GM12875 (cell line): Measurements from ENCODE around the gene SLCO1B3.

Experiments used
- H3K4me3 ChIP-seq: one replicate; pipeline ENCODE4 v1.5.1; 2011; ENCODE audit warnings: low read depth, low read length, control low read depth
- TF ChIP-seq, protein P1 (sequence below): IDR thresholded peaks from 2 replicates; pipeline ENCODE4 v1.5.1; 2011; ENCODE audit warnings: low read depth, mild to moderate bottlenecking, control low read depth, inconsistent platforms, low read length, moderate library complexity, borderline replicate concordance; ENCODE audit not compliant: insufficient read depth

SLCO1B3 gene

DNA sequence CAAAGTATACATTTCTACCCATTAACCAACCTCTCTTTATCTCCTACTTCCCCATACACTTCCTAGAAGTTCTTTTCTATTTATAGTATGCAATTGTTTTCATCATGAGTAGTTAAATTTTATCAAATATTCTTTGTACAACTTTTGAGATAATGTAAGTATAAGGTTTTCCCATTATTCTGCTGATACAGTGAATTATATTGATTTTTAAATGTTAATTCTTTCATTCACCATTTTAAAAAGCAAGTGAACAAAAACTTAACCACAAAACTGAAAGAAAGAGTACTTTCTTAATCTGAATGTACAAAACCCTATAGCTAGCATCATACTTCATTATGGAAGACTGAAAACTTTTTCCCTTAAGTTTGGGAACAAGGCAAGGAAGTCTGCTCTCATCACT is 9.5 kb upstream of the SLCO1B3 start:
- H3K4me3 ChIP-seq: no peak overlapping the region
- TF ChIP-seq, protein P1, sequence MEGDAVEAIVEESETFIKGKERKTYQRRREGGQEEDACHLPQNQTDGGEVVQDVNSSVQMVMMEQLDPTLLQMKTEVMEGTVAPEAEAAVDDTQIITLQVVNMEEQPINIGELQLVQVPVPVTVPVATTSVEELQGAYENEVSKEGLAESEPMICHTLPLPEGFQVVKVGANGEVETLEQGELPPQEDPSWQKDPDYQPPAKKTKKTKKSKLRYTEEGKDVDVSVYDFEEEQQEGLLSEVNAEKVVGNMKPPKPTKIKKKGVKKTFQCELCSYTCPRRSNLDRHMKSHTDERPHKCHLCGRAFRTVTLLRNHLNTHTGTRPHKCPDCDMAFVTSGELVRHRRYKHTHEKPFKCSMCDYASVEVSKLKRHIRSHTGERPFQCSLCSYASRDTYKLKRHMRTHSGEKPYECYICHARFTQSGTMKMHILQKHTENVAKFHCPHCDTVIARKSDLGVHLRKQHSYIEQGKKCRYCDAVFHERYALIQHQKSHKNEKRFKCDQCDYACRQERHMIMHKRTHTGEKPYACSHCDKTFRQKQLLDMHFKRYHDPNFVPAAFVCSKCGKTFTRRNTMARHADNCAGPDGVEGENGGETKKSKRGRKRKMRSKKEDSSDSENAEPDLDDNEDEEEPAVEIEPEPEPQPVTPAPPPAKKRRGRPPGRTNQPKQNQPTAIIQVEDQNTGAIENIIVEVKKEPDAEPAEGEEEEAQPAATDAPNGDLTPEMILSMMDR: no peak

DNA sequence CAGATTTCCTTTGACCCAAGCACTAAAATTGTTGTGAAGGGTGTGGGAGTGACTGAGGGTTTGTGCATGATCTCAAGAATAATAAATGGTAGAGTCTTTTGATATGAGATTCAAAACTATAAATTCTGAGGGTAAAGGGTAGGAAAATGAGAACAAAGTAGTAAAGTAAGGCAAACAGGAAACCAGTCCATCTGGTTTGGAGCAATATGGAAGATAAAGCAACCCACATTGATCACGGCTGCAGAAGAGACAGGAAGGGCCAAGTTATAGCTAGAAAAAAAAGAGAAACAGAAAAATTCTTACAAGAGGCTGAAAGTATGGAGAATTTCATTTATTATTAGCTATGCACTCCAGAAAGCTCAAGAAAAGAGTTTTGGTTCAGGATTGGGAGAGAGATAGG is 4.6 kb upstream of the SLCO1B3 start:
- TF ChIP-seq, protein P1: no peak
- H3K4me3 ChIP-seq: no peak overlapping the region

DNA sequence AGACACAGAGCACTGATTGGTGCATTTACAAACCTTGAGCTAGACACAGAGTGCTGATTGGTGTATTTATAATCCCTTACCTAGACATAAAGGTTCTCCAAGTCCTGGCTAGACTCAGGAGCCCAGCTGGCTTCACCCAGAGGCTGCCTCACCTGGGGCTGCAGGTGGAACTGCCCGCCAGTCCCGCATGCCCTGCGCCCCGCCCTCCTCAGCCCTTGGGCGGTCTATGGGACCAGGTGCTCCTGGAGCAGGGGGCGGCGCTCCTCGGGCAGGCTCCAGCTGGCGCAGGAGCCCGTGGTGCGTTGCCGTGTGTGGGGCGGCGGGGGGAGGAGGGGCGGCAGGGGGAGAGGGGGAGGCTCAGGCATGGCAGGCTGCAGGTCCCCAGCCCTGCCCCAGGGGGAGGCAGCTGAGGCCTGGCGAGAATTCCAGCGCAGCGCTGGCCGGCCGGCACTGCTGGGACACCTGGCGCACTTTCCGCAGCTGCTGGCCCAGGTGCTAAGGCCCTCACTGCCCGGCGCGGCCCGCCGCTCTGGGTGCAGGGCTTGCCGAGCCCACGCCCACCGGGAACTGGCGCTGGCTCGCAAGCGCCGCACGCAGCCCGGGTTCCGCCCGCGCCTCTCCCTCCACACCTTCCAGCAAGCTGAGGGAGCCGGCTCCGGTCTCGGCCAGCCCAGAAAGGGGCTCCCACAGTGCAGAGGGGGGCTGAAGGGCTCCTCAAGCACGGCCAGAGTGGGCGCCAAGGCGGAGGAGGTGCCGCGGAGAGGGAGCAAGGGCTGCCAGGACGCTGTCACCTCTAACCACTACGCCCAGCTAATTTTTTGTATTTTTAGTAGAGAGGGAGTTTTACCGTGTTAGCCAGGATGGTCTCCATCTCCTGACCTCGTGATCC is 3.1 kb upstream of the SLCO1B3 start:
- TF ChIP-seq, protein P1: no peak
- H3K4me3 ChIP-seq: no peak overlapping the region

DNA sequence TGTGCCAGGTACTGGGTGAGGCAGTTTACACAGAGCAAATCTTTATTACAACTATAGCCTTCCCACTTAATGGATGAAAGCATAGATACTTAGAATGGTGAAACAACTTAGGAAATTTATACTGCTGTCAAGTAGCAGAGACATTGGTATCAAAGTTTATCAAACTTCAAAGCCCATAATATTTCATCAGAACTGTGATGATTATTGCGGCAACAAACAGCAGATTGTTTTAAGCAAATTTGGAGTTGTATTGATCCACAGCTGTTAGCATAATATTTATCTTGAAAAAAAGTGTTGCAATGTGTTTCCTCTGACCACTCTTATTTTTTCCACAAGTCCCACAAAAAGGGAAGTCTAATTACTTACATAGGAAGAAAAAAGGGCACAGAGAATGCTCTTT is 2.0 kb upstream of the SLCO1B3 start:
- TF ChIP-seq, protein P1: no peak
- no peak overlapping the region for H3K4me3 ChIP-seq

DNA sequence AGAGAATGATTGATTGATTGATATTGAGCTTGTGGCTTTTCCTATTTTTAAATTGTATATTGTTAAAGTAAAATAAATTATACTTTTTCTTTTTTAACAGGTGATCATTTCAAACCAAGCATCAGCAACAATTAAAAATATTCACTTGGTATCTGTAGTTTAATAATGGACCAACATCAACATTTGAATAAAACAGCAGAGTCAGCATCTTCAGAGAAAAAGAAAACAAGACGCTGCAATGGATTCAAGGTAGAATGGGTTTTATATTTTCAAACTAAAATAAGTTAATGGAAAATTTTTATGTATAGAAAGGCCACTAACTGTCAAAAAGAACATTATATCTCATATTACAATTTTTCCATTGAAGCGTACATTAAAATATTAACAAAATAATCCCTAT is 5.1 kb downstream of the SLCO1B3 start:
- TF ChIP-seq, protein P1: no peak
- H3K4me3 ChIP-seq: no peak overlapping the region

DNA sequence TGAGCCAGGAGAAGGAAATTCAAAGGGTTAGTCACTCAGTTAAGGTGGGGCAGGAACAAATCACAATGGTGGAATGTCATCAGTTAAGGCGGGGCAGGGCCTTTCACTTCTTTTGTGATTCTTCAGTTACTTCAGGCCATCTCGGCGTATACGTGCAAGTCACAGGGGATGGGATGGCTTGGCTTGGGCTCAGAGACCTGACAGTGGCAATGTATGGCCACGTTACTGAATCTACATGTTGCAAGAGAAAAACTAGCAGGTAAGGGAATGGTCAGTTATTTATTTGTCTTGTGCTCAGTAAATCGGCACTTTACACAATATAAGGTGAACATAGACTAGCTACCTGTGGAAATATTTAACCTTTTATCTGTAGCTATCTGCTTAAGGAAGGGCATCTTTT is 11.9 kb downstream of the SLCO1B3 start:
- TF ChIP-seq, protein P1: no peak
- H3K4me3 ChIP-seq: no peak overlapping the region

DNA sequence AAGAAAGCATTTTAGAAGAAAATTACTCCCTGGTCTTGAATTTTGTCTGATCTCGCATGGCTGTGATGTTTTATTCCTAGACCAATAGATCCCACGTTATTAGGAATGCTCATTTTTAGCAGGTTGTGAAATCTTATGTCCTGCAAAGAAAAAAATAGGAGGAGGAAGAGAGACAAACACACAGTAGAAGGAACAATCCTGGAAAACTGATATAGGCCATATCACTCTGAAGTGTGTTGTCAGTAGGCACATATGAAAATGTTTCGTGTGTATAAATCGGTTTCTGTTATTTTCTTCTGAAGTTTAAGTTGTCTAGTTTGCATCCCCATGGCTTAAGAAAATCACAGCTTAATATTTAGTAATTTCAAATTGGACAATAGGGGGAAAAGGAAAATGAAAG is 12.4 kb downstream of the SLCO1B3 start:
- no peak overlapping the region for H3K4me3 ChIP-seq
- TF ChIP-seq, protein P1: no peak
